T-cell (primary cell): ENCODE data around the gene GP1BA. TPM values are rescaled to one million over a fixed set of nuclear protein-coding genes. Genes with fewer than 3 reads are reported as not detected.

ENCODE experiments used
- ATAC-seq, 4 experiments: fragments of 200-7000 bp in 3 of 4; fragments of 150-1000 bp in 1 of 4; cut with Tn5 transposase; replicated peaks in 1 of 4; 1 replicate in 3 of 4; 2 replicates in 1 of 4; pipeline ENCODE4 v1.10.0; 2021; ENCODE audit warnings: moderate library complexity in 3 of 4, mild to moderate bottlenecking in 2 of 4, moderate number of reproducible peaks in 1 of 4
- CTCF ChIA-PET, 2 donors: fragments of 300-600 bp; sonication (Branson Sonifier 250); formaldehyde crosslinking; loops; one replicate each; lab custom pipeline; 2022; ENCODE audit warnings: antibody characterized with exemption in 2 of 2; lab: Charles Lee
- POLR2A ChIA-PET, 2 donors: fragments of 300-600 bp; sonication (Branson Sonifier 250); formaldehyde crosslinking; loops; one replicate each; lab custom pipeline; 2022; ENCODE audit warnings: antibody characterized with exemption in 2 of 2; lab: Charles Lee
- DNase-seq, 35 experiments: peaks; one replicate each; pipeline versions ENCODE4 v3.0.0 to v3.0.0-alpha.2; 2013 to 2023
- H3K27ac ChIP-seq: one replicate; pipeline ENCODE4 v1.5.1; 2013; ENCODE audit warnings: low read length
- H3K27me3 ChIP-seq, 2 experiments: replicated peaks in 1 of 2; 1 replicate in 1 of 2; 2 replicates in 1 of 2; pipeline versions ENCODE4 v1.6.1 to v1.7.0; 2013; ENCODE audit warnings: low read length in 1 of 2, mixed read lengths in 1 of 2; ENCODE audit not compliant: control insufficient read depth in 2 of 2, insufficient read depth in 2 of 2; ENCODE audit errors: extremely low read depth in 1 of 2
- H3K36me3 ChIP-seq, 2 donors: 1 replicate in 1 of 2; 2 replicates in 1 of 2; pipeline versions ENCODE4 v1.6.1 to v1.7.0; 2013; ENCODE audit warnings: low read length in 1 of 2; ENCODE audit not compliant: control insufficient read depth in 2 of 2, insufficient read depth in 1 of 2; ENCODE audit errors: extremely low read depth in 1 of 2
- H3K4me1 ChIP-seq, 2 experiments: 1 replicate in 1 of 2; 2 replicates in 1 of 2; pipeline versions ENCODE4 v1.6.1 to v1.7.0; 2013; ENCODE audit warnings: low read length in 2 of 2, mixed read lengths in 1 of 2; ENCODE audit not compliant: insufficient read depth in 2 of 2, control insufficient read depth in 1 of 2; ENCODE audit errors: extremely low read depth in 1 of 2
- H3K4me3 ChIP-seq, 2 donors: 1 replicate in 1 of 2; 2 replicates in 1 of 2; pipeline versions ENCODE4 v1.5.1 to v1.7.0; 2013; ENCODE audit warnings: mild to moderate bottlenecking in 2 of 2, low read length in 1 of 2, moderate library complexity in 1 of 2; ENCODE audit not compliant: control insufficient read depth in 1 of 2; ENCODE audit errors: extremely low read depth in 1 of 2
- H3K9me3 ChIP-seq: 2 replicates; pipeline ENCODE4 v1.7.0; 2013
- H3K27ac Mint-ChIP-seq, 2 donors: one replicate each; pipeline ENCODE4 v1.8.0; 2020 to 2021; ENCODE audit warnings: mild to moderate bottlenecking in 2 of 2, mixed read lengths in 2 of 2
- H3K27me3 Mint-ChIP-seq, 2 donors: one replicate each; pipeline ENCODE4 v1.8.0; 2021 to 2022; ENCODE audit warnings: mixed read lengths in 2 of 2
- H3K36me3 Mint-ChIP-seq: one replicate; pipeline ENCODE4 v1.8.0; 2021; ENCODE audit warnings: mixed read lengths
- H3K4me1 Mint-ChIP-seq, 3 donors: one replicate each; pipeline ENCODE4 v1.8.0; 2020 to 2022; ENCODE audit warnings: mixed read lengths in 3 of 3, mild to moderate bottlenecking in 1 of 3
- H3K4me3 Mint-ChIP-seq, 3 donors: one replicate each; pipeline ENCODE4 v1.8.0; 2020 to 2022; ENCODE audit warnings: mild to moderate bottlenecking in 3 of 3, mixed read lengths in 3 of 3, moderate library complexity in 3 of 3
- H3K9me3 Mint-ChIP-seq, 3 donors: one replicate each; pipeline ENCODE4 v1.8.0; 2020 to 2022; ENCODE audit warnings: mixed read lengths in 3 of 3
- WGBS: methylation state at CpG from one replicate; pipeline ENCODE4 v1.1.5; 2013; ENCODE audit warnings: missing lambda C conversion rate; ENCODE audit not compliant: insufficient coverage; 5-methylcytosine and 5-hydroxymethylcytosine counted together
- total RNA-seq, 35 experiments: library from RNA in 6 of 35; stranded (reverse) in 6 of 35; fragments of 120-200 nt in 1 of 35; gene quantifications; one replicate each; pipeline versions ENCODE4 v1.2.1 to v1.2.4 and lab custom pipeline; 2013 to 2026

GP1BA gene
- total RNA-seq, 5 donors from 2014 or later (not counting 1 experiment from before 2014, with no cell fraction given) = 0.40 TPM; not detected in 4

- Histone ChIP-seq H3K27me3 (no peaks in the 10 kb centered on the region), H3K36me3 (peaks cover 14 to 65% of the 10 kb centered on the region in 2 donors), H3K27ac (no peak overlapping the region), H3K4me3 (no peak overlapping the region), H3K4me1 (peaks cover 0 to 11% of the 10 kb centered on the region in 2 experiments), H3K9me3 (no peaks in the 10 kb centered on the region)
- H3K9me3 Mint-ChIP-seq = no peaks in the 10 kb centered on the region
- WGBS = 100% methylated on average over 2 of the region's 9 CpGs
- peaks cover 38% of the 10 kb centered on the region for H3K36me3 Mint-ChIP-seq
- no peak overlapping the region for H3K4me3 Mint-ChIP-seq
- DNase-seq (no peak), ATAC-seq (no peak)
- H3K4me1 Mint-ChIP-seq = peaks cover 7 to 17% (median 15%) of the 10 kb centered on the region in 3 donors
- POLR2A ChIA-PET = no interaction called here
- CTCF ChIA-PET = interaction anchor here in 1 of 2 donors (0.6 to 0.7 kb wide), 2 partner anchors 16 to 124 kb away, joined by 3 to 4 read pairs; no protein-coding TSS in a partner anchor
- peak overlapping the region in 1 of 2 donors; percentile 61 for H3K27ac Mint-ChIP-seq
- no peaks in the 10 kb centered on the region for H3K27me3 Mint-ChIP-seq
Measured at GRCh38 chr17:4974115-4974670, 42.1 kb downstream of the GP1BA start.

- DNase-seq (no peak), ATAC-seq (no peak)
- H3K4me1 Mint-ChIP-seq = peaks cover 10 to 29% (median 23%) of the 10 kb centered on the region in 3 donors
- peaks cover 8 to 12% of the 10 kb centered on the region in 2 experiments for H3K4me1 ChIP-seq
- peaks cover 43% of the 10 kb centered on the region for H3K36me3 Mint-ChIP-seq
- H3K27me3 Mint-ChIP-seq = no peaks in the 10 kb centered on the region
- no peak overlapping the region for H3K4me3 Mint-ChIP-seq
- no peaks in the 10 kb centered on the region for H3K9me3 Mint-ChIP-seq
- H3K9me3 ChIP-seq = no peaks in the 10 kb centered on the region
- H3K27ac ChIP-seq = no peak overlapping the region
- H3K27ac Mint-ChIP-seq = no peak overlapping the region
- no peaks in the 10 kb centered on the region for H3K27me3 ChIP-seq
- ChIA-PET POLR2A (interaction anchor here (0.5 to 0.6 kb wide), 2 partner anchors 83 kb away, joined by 5 read pairs; no protein-coding TSS in a partner anchor), CTCF (interaction anchor here in 1 of 2 donors (0.6 kb wide), 1 partner anchor 839 kb away, joined by 3 read pairs; no protein-coding TSS in a partner anchor)
- peaks cover 10 to 67% of the 10 kb centered on the region in 2 donors for H3K36me3 ChIP-seq
- H3K4me3 ChIP-seq = no peak overlapping the region
Measured at GRCh38 chr17:4978726-4979125, 46.6 kb downstream of the GP1BA start.

- POLR2A ChIA-PET = no interaction called here
- H3K27ac Mint-ChIP-seq = peak overlapping the region; percentile 80
- H3K4me3 Mint-ChIP-seq = peak overlapping the region in 1 of 3 donors; percentile 10
- Histone ChIP-seq H3K9me3 (no peaks in the 10 kb centered on the region), H3K4me3 (no peak overlapping the region), H3K4me1 (peaks cover 8 to 12% of the 10 kb centered on the region in 2 experiments), H3K36me3 (peaks cover 10 to 60% of the 10 kb centered on the region in 2 donors), H3K27me3 (no peaks in the 10 kb centered on the region), H3K27ac (no peak overlapping the region)
- no CpG with 5 or more reads among the region's 6 CpGs for WGBS
- CTCF ChIA-PET = interaction anchor here (0.5 to 1.7 kb wide), 6 partner anchors 10 to 304 kb away, joined by 3 to 7 read pairs (median 3); partner anchors contain the start of gene SPAG7 (in 1 of the 2)
- no peaks in the 10 kb centered on the region for H3K27me3 Mint-ChIP-seq
- peaks cover 17 to 31% (median 20%) of the 10 kb centered on the region in 3 donors for H3K4me1 Mint-ChIP-seq
- DNase-seq (peak in 17 of 35 experiments; percentile 14 to 83 (median 41)), ATAC-seq (peak; percentile 83 to 88 (median 85))
- H3K9me3 Mint-ChIP-seq = no peaks in the 10 kb centered on the region
- peaks cover 30% of the 10 kb centered on the region for H3K36me3 Mint-ChIP-seq
Measured at GRCh38 chr17:4980644-4981216, 48.7 kb downstream of the GP1BA start.

- Histone ChIP-seq H3K27ac (no peak overlapping the region), H3K4me3 (no peak overlapping the region), H3K9me3 (no peaks in the 10 kb centered on the region), H3K4me1 (peaks cover 8 to 23% of the 10 kb centered on the region in 2 experiments), H3K27me3 (no peaks in the 10 kb centered on the region), H3K36me3 (peaks cover 10 to 47% of the 10 kb centered on the region in 2 donors)
- peaks cover 27% of the 10 kb centered on the region for H3K36me3 Mint-ChIP-seq
- no peaks in the 10 kb centered on the region for H3K27me3 Mint-ChIP-seq
- WGBS = 90% methylated on average over 5 of the region's 5 CpGs
- H3K9me3 Mint-ChIP-seq = no peaks in the 10 kb centered on the region
- ATAC-seq (no peak), DNase-seq (no peak)
- CTCF ChIA-PET = no interaction called here
- no peak overlapping the region for H3K4me3 Mint-ChIP-seq
- peaks cover 28 to 41% (median 30%) of the 10 kb centered on the region in 3 donors for H3K4me1 Mint-ChIP-seq
- H3K27ac Mint-ChIP-seq = peak overlapping the region in 1 of 2 donors; percentile 46
- POLR2A ChIA-PET = no interaction called here
Measured at GRCh38 chr17:4982305-4982704, 50.2 kb downstream of the GP1BA start.

Other genes with a start within 250 kb of the GP1BA start
- gene PELP1, start 228.1 kb upstream of the GP1BA start, total RNA-seq = 10 to 100 TPM; 50.0 to 88.3 (median 85.0) TPM
- 100 to 1,000 TPM; 247 to 374 (median 325) TPM for gene ARRB2, start 221.6 kb upstream of the GP1BA start, total RNA-seq
- 10 to 100 TPM in 4 of 5 donors, 1 to 10 TPM in 1; 9.0 to 33.1 (median 28.6) TPM for gene MED11, start 200.8 kb upstream of the GP1BA start, total RNA-seq
- gene ZMYND15, start 192.4 kb upstream of the GP1BA start, total RNA-seq = 1 to 10 TPM in 1 of 5 donors, under 1 TPM in 4; 0.29 to 1.4 (median 0.44) TPM
- gene CXCL16, start 192.3 kb upstream of the GP1BA start, total RNA-seq = 10 to 100 TPM in 1 of 5 donors, 1 to 10 TPM in 4; 2.5 to 11.2 (median 3.1) TPM
- gene TM4SF5, start 160.4 kb upstream of the GP1BA start, total RNA-seq = not detected
- under 1 TPM in 4 of 5 donors, not detected in 1; 0.38 to 0.82 (median 0.59) TPM for gene VMO1, start 145.9 kb upstream of the GP1BA start, total RNA-seq
- gene GLTPD2, start 143.3 kb upstream of the GP1BA start, total RNA-seq = not detected
- 10 to 100 TPM; 45.7 to 63.5 (median 57.0) TPM for gene PSMB6, start 136.1 kb upstream of the GP1BA start, total RNA-seq
- 10 to 100 TPM; 24.2 to 41.7 (median 31.4) TPM for gene PLD2, start 125.1 kb upstream of the GP1BA start, total RNA-seq
- gene MINK1, start 98.9 kb upstream of the GP1BA start, total RNA-seq = 100 to 1,000 TPM; 156 to 189 (median 164) TPM
- 10 to 100 TPM in 2 of 5 donors, 1 to 10 TPM in 3; 3.1 to 41.1 (median 4.1) TPM for gene C17orf107, start 32.7 kb upstream of the GP1BA start, total RNA-seq
- gene CHRNE, start 29.2 kb upstream of the GP1BA start, total RNA-seq = 1 to 10 TPM in 3 of 5 donors, under 1 TPM in 2; 0.73 to 3.5 (median 1.3) TPM
- gene SLC25A11, start 7.8 kb downstream of the GP1BA start, total RNA-seq = 10 to 100 TPM; 30.9 to 51.6 (median 47.0) TPM
- 100 to 1,000 TPM; 109 to 158 (median 135) TPM for gene RNF167, start 8.0 kb downstream of the GP1BA start, total RNA-seq
- 100 to 1,000 TPM; 654 to 853 (median 744) TPM for gene PFN1, start 16.3 kb downstream of the GP1BA start, total RNA-seq
- 10 to 100 TPM; 31.0 to 38.4 (median 36.3) TPM for gene ENO3, start 18.8 kb downstream of the GP1BA start, total RNA-seq
- gene SPAG7, start 35.5 kb downstream of the GP1BA start, total RNA-seq = 10 to 100 TPM; 36.4 to 65.6 (median 55.8) TPM
- 10 to 100 TPM; 59.8 to 82.8 (median 72.0) TPM for gene CAMTA2, start 55.4 kb downstream of the GP1BA start, total RNA-seq
- gene INCA1, start 65.2 kb downstream of the GP1BA start, total RNA-seq = under 1 TPM in 2 of 5 donors, not detected in 3; 0.38 to 0.43 TPM
- 10 to 100 TPM; 15.3 to 37.9 (median 28.5) TPM for gene KIF1C, start 65.7 kb downstream of the GP1BA start, total RNA-seq
- gene SLC52A1, start 103.1 kb downstream of the GP1BA start, total RNA-seq = under 1 TPM in 3 of 5 donors, not detected in 2; 0.14 to 0.62 (median 0.25) TPM
- gene ZFP3, start 146.2 kb downstream of the GP1BA start, total RNA-seq = 10 to 100 TPM in 1 of 5 donors, 1 to 10 TPM in 4; 3.3 to 10.4 (median 8.5) TPM
- 10 to 100 TPM in 3 of 5 donors, 1 to 10 TPM in 2; 7.3 to 20.9 (median 14.2) TPM for gene ZNF232, start 179.6 kb downstream of the GP1BA start, total RNA-seq
- gene USP6, start 183.8 kb downstream of the GP1BA start, total RNA-seq = 1 to 10 TPM in 1 of 5 donors, under 1 TPM in 4; 0.03 to 1.1 (median 0.09) TPM